VCaP (cell line): Measurements from ENCODE around the gene CDK6.
"Not testable (repeated sequence)": the region's sequence is repeated elsewhere in the genome, so short reads cannot be mapped to it uniquely, and the experiment has no call there.

Experiments
- H3K27ac ChIP-seq: fragments of 450-650 bp; 2 replicates; pipeline ENCODE4 v1.5.1; 2017
- TF ChIP-seq, protein P1 (sequence below): fragments of 450-650 bp; conservative IDR thresholded peaks from 2 replicates; pipeline ENCODE4 v1.5.1; 2017; ENCODE audit warnings: mild to moderate bottlenecking, moderate library complexity

The CDK6 gene

DNA sequence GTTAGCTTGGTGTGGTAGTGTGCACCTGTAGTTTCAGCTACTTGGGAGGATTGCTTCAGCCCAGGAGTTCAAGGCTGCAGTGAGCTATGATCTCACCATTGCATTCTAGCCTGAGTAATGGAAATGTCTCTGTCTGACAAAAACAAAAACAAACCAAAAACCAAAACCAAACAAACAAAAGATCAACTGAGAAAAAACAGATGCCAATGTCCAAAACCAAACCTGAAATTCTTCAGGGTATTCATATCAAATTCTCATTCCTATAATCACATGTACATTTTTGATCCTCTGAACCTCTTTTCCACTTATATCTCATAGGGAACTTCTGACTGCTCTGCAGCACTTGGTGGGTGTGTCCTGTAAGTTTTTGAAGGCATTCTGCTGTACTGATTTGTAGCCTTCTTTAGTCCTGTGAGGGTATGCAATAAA, 87.0 kb downstream of the CDK6 start:
- H3K27ac ChIP-seq, result no peak overlapping the region
- TF ChIP-seq, protein P1, sequence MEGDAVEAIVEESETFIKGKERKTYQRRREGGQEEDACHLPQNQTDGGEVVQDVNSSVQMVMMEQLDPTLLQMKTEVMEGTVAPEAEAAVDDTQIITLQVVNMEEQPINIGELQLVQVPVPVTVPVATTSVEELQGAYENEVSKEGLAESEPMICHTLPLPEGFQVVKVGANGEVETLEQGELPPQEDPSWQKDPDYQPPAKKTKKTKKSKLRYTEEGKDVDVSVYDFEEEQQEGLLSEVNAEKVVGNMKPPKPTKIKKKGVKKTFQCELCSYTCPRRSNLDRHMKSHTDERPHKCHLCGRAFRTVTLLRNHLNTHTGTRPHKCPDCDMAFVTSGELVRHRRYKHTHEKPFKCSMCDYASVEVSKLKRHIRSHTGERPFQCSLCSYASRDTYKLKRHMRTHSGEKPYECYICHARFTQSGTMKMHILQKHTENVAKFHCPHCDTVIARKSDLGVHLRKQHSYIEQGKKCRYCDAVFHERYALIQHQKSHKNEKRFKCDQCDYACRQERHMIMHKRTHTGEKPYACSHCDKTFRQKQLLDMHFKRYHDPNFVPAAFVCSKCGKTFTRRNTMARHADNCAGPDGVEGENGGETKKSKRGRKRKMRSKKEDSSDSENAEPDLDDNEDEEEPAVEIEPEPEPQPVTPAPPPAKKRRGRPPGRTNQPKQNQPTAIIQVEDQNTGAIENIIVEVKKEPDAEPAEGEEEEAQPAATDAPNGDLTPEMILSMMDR, result no peak

DNA sequence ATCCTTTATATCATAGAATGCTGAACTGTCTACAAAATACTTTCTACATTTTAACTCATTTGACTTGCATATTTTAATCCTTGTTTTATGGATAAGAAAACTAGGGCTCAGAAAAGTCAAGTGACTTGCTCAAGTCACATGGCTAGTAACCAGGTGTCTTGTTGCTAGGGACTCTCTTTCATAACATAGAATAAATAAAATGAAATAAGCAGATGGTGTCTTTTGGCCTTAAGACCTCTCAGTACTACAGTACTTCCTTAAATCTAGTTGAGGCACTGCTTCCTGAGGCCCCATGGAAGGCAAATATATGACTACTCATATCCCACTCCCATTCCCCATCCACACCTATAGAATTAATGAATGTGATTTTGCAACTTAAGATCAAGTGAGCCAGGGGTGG, 87.9 kb downstream of the CDK6 start:
- TF ChIP-seq, protein P1, result no peak
- H3K27ac ChIP-seq, result no peak overlapping the region

DNA sequence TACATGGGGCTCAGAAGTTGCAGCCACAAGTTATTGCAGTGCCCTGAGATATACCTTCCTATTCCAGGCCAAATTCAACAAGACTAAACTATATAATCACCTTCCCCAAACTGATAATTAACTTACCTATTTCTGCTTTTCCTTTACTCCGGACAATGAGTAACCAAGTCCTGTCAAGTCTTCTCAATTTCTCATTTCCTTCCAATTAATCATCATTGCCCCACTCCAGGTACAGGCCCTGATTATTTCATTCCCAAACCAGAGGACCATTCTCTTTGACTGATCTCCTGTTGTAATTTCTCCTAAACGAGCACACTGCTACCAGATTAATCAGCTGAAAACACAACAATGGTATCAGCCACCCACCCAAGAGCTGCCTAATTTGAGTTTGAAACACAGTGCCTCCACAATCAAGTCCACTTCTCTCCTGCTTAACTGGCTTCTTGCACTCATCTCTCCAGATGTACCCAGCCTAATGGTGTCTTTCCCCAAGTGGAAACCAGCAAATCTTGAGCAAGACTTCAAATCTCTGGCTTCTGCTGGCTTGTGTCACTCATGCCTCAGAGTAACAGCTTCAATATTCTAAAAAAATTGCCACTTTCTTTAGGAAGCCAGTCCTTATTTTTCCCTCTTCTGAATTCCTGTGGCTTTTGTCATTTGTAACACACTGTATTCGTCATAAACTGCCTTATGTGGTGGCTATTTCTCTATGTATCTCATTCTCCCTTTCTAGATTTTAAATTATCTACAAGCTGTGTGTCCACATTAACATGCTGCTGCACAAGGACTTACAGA, 89.1 kb downstream of the CDK6 start:
- H3K27ac ChIP-seq, result no peak overlapping the region
- TF ChIP-seq, protein P1, result no peak

DNA sequence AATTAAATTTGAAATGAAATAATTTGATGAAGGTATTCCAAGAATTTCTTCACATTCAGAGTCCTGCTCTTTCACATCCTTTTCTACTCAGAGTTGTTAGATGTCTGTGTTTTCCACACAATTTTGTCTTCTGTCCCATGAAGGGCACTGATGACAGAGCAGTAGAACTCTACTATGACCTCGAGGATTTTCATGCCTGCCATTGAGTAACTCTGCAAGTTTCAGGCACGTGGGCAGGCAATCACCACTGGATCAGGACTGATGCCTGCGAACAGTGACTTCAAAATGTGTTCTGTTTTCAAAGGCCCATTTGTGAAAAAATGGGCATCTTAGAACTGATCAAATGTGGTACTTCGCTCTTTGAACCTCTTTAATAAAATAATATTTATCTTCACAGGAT, 91.1 kb downstream of the CDK6 start:
- no peak overlapping the region for H3K27ac ChIP-seq
- TF ChIP-seq, protein P1, result no peak

DNA sequence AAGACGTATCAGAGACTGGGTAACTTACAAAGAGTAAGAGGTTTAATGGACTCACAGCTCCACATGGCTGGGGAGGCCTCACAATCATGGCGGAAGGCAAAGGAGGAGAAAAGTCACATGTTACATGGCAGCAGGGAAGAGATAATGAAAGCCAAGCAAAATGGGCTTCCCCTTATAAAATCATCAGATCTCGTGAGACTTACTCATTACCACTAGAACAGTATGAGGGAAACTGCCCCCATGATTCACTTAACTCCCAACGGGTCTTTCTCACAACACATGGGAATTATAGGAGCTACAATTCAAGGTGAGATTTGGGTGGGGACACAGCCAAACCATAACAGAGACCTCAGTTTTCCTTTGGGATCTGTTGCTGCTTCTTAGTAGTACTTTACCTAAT, 92.2 kb downstream of the CDK6 start:
- H3K27ac ChIP-seq, result not testable (repeated sequence)

DNA sequence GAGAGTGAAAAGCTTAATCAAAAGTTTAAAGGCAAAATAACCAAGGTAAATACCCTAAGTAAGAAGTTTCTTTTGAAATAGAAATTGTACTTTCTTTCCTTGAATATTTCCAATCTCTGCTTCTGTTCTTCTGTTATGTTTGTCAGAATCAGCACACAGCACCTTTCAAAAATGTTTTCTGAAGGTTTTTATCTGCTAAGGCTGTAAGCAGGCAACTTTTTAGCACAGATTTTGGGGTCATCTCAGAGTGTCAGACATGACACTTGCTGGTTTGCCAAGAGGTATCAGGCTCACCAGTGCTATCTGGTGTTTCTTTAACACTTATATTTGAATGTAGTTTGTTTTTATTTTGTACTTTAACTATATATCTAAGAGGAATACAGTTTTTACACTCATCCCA, 94.2 kb downstream of the CDK6 start:
- no peak overlapping the region for H3K27ac ChIP-seq
- TF ChIP-seq, protein P1, result no peak

DNA sequence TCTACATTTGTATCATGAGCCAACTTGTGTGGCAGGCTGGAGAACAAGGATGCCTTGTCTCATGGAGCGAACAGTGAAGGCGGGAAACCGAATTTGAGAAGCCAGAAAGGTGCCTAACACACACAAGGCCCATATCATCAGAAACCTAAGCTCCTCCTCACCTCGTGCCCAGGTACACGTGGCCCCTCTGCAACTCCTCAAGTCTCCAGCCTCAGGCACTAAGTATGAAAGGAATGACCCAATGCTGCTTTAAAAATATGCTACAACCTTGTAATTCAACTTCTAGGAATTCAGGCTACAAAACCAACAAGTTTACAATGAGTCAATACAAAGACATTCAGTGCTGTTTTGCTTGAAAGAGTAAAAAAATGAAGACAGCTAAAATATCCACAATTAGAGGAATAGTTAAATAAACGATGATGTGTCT, 95.7 kb downstream of the CDK6 start:
- TF ChIP-seq, protein P1, result no peak
- no peak overlapping the region for H3K27ac ChIP-seq

DNA sequence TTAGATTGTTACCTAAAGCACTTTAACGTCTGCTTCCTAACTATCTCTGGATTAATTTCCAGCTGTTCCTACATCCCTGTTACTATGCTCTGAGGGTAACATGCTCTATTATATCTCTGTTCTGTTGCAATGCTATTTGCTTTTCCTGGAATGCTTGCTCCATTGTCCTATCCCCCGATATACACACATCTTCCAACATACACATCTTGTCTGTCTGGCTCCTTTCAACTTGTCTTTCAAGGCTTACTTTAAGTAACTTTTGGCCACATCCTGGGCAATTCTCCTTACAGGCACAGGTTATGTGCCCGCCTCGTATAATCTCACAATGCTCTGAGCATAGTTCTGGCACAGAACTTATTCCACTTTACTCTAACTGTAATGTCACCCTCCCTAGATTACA, 96.2 kb downstream of the CDK6 start:
- H3K27ac ChIP-seq, result no peak overlapping the region
- TF ChIP-seq, protein P1, result no peak
